Esophagus muscularis mucosa (tissue), 4 donors: Measurements from ENCODE around the gene UNC119B.

Experiments
- CTCF ChIP-seq, 3 experiments: fragments of 200-600 bp in 2 of 3; fragments of 450-650 bp in 1 of 3; sonication (generic) in 2 of 3; IDR thresholded peaks; one replicate each; pipeline ENCODE4 v1.5.1; 2017 to 2019; ENCODE audit warnings: antibody characterized with exemption in 3 of 3, mild to moderate bottlenecking in 2 of 3, moderate library complexity in 1 of 3
- EP300 ChIP-seq: sonication (generic); formaldehyde crosslinking; IDR thresholded peaks from one replicate; pipeline ENCODE4 v1.6.1; 2017; ENCODE audit warnings: antibody characterized with exemption
- POLR2A ChIP-seq: fragments of 450-650 bp; IDR thresholded peaks from one replicate; pipeline ENCODE4 v1.6.1; 2017; ENCODE audit warnings: antibody characterized with exemption, moderate library complexity, mild to moderate bottlenecking, low read depth
- POLR2AphosphoS5 ChIP-seq, 2 donors: sonication (generic); formaldehyde crosslinking; IDR thresholded peaks; one replicate each; pipeline ENCODE4 v1.6.1; 2017; ENCODE audit warnings: antibody characterized with exemption in 2 of 2

- TF ChIP-seq POLR2AphosphoS5 (IDR thresholded peaks at IDR 0.05): no peak
- TF ChIP-seq CTCF (IDR thresholded peaks at IDR 0.05): no peak
- TF ChIP-seq POLR2A: no peak
- no peak for TF ChIP-seq EP300
Observed at GRCh38 chr12:120744922-120745493, 34.8 kb downstream of the UNC119B start.
